ENCODE results near the gene CARD19.

GRCh38 chr9:93059715-93060578 is 36.1 kb upstream of the CARD19 start:
- TF ChIP-seq CTCF (IDR thresholded peaks at IDR 0.05) (no peak), POLR2A (IDR thresholded peaks at IDR 0.05) (no peak), POLR2AphosphoS5 (IDR thresholded peaks at IDR 0.05) (no peak)
